Upper lobe of left lung (tissue), 6 donors: ENCODE data around the gene HNRNPC. TPM values are rescaled to one million over a fixed set of nuclear protein-coding genes. Genes with fewer than 3 reads are reported as not detected.

Source experiments
- ATAC-seq, 2 donors: fragments of 200-7000 bp; cut with Tn5 transposase; one replicate each; pipeline ENCODE4 v1.9.1; 2022; ENCODE audit warnings: mild to moderate bottlenecking in 2 of 2, moderate library complexity in 2 of 2; ENCODE audit not compliant: low FRiP score in 2 of 2
- DNase-seq, 2 donors: peaks; one replicate each; pipeline ENCODE4 v3.0.0-alpha.2; 2019 to 2020
- H3K27ac ChIP-seq, 4 donors: fragments of 200-600 bp; sonication (generic); one replicate each; pipeline ENCODE4 v1.5.1; 2016 to 2019
- H3K27me3 ChIP-seq, 4 donors: fragments of 200-600 bp; sonication (generic); one replicate each; pipeline ENCODE4 v1.5.1; 2017 to 2019
- H3K36me3 ChIP-seq, 4 donors: fragments of 200-600 bp; sonication (generic); one replicate each; pipeline ENCODE4 v1.5.1; 2016 to 2019
- H3K4me1 ChIP-seq, 4 donors: fragments of 200-600 bp; sonication (generic); one replicate each; pipeline ENCODE4 v1.5.1; 2018 to 2019
- H3K4me3 ChIP-seq, 4 donors: fragments of 200-600 bp; sonication (generic); one replicate each; pipeline ENCODE4 v1.5.1; 2017 to 2019; ENCODE audit warnings: mild to moderate bottlenecking in 2 of 4, moderate library complexity in 1 of 4
- H3K9me3 ChIP-seq, 4 donors: fragments of 200-600 bp; sonication (generic); one replicate each; pipeline ENCODE4 v1.5.1; 2018 to 2019
- CTCF ChIP-seq, 6 experiments: fragments of 450-650 bp in 4 of 6; fragments of 200-600 bp in 2 of 6; sonication (generic) in 2 of 6; IDR thresholded peaks; one replicate each; pipeline ENCODE4 v1.5.1; 2016 to 2019; ENCODE audit warnings: antibody characterized with exemption in 6 of 6
- EP300 ChIP-seq, 4 donors: sonication (generic); formaldehyde crosslinking; IDR thresholded peaks; one replicate each; pipeline ENCODE4 v1.5.1; 2017; ENCODE audit warnings: antibody characterized with exemption in 4 of 4, control low read depth in 2 of 4
- POLR2A ChIP-seq, 4 donors: fragments of 450-650 bp; IDR thresholded peaks; one replicate each; pipeline ENCODE4 v1.5.1; 2016 to 2017; ENCODE audit warnings: antibody characterized with exemption in 4 of 4, mild to moderate bottlenecking in 2 of 4
- POLR2AphosphoS5 ChIP-seq, 2 donors: sonication (generic); formaldehyde crosslinking; IDR thresholded peaks; one replicate each; pipeline ENCODE4 v1.5.1; 2017; ENCODE audit warnings: antibody characterized with exemption in 2 of 2
- WGBS, 2 donors: methylation state at CpG; one replicate each; pipeline ENCODE4 v1.1.5; 2017 to 2018; 5-methylcytosine and 5-hydroxymethylcytosine counted together
- total RNA-seq, 6 donors: library from RNA; depleted of rRNA in 4 of 6; stranded (reverse); fragments of >200 nt in 4 of 6; gene quantifications; one replicate each; pipeline versions ENCODE4 v1.1.0 to v1.2.1, GENCODE V29; 2016 to 2021
- donor health status: DM: no; HTN: no; CAD: no; lungs with moderate emphysema.
- donor health status: DM: no; HTN: yes; CAD: no; lungs with severe emphysema.

The HNRNPC gene
- total RNA-seq, 6 donors from 2014 or later: 119 to 390 (median 293) TPM

- H3K27me3 ChIP-seq: no peaks in the 10 kb centered on the region
- peaks cover 14 to 48% (median 27%) of the 10 kb centered on the region in 4 donors for H3K36me3 ChIP-seq
- WGBS, 2 donors: 75 to 80% methylated on average over 4 of the region's 4 CpGs
- H3K27ac ChIP-seq: no peak overlapping the region
- ATAC-seq: no peak
- H3K4me3 ChIP-seq: no peak overlapping the region
- TF ChIP-seq EP300 (IDR thresholded peaks at IDR 0.05) (no peak), POLR2AphosphoS5 (IDR thresholded peaks at IDR 0.05) (no peak), POLR2A (IDR thresholded peaks at IDR 0.05) (no peak), CTCF (IDR thresholded peaks at IDR 0.05) (no peak)
- H3K9me3 ChIP-seq: no peaks in the 10 kb centered on the region
- peaks cover 0 to 30% (median 9%) of the 10 kb centered on the region in 4 donors for H3K4me1 ChIP-seq
- DNase-seq: peak in 1 of 2 donors; percentile 67
Measured at GRCh38 chr14:21205026-21205677, 64.1 kb downstream of the HNRNPC start.

GRCh38 chr14:21204167-21205025 lies 64.8 kb downstream of the HNRNPC start:
- WGBS, 2 donors: 77 to 83% methylated on average over 8 of the region's 8 CpGs
- TF ChIP-seq POLR2A (IDR thresholded peaks at IDR 0.05) (no peak), CTCF (IDR thresholded peaks at IDR 0.05) (no peak), EP300 (IDR thresholded peaks at IDR 0.05) (no peak)
- peak; percentile 15 to 60 for ATAC-seq
- peaks cover 0 to 30% (median 9%) of the 10 kb centered on the region in 4 donors for H3K4me1 ChIP-seq
- no peak for DNase-seq
- peaks cover 7 to 40% (median 20%) of the 10 kb centered on the region in 4 donors for H3K36me3 ChIP-seq
- no peak overlapping the region for H3K27ac ChIP-seq
- H3K4me3 ChIP-seq: no peak overlapping the region
- no peaks in the 10 kb centered on the region for H3K27me3 ChIP-seq
- H3K9me3 ChIP-seq: no peaks in the 10 kb centered on the region

- no peak overlapping the region for H3K27ac ChIP-seq
- no peaks in the 10 kb centered on the region for H3K9me3 ChIP-seq
- ATAC-seq (no peak), DNase-seq (no peak)
- H3K4me1 ChIP-seq: peaks cover 0 to 30% (median 9%) of the 10 kb centered on the region in 4 donors
- WGBS, 2 donors: 81% methylated on average over 8 of the region's 8 CpGs
- H3K27me3 ChIP-seq: no peaks in the 10 kb centered on the region
- peaks cover 0 to 32% (median 13%) of the 10 kb centered on the region in 4 donors for H3K36me3 ChIP-seq
- H3K4me3 ChIP-seq: no peak overlapping the region
- TF ChIP-seq POLR2A (IDR thresholded peaks at IDR 0.05) (no peak), CTCF (IDR thresholded peaks at IDR 0.05) (no peak), POLR2AphosphoS5 (IDR thresholded peaks at IDR 0.05) (no peak)
Measured at GRCh38 chr14:21203470-21204166, 65.6 kb downstream of the HNRNPC start.

- Histone ChIP-seq H3K4me1 (peaks cover 0 to 27% (median 9%) of the 10 kb centered on the region in 4 donors), H3K9me3 (no peaks in the 10 kb centered on the region), H3K36me3 (peaks cover 0 to 24% (median 5%) of the 10 kb centered on the region in 4 donors), H3K27me3 (no peaks in the 10 kb centered on the region), H3K27ac (no peak overlapping the region), H3K4me3 (no peak overlapping the region)
- TF ChIP-seq POLR2AphosphoS5 (IDR thresholded peaks at IDR 0.05) (no peak), POLR2A (IDR thresholded peaks at IDR 0.05) (no peak), CTCF (IDR thresholded peaks at IDR 0.05) (no peak), EP300 (IDR thresholded peaks at IDR 0.05) (no peak)
- ATAC-seq (no peak), DNase-seq (no peak)
- WGBS, 2 donors: 79 to 80% methylated on average over 4 of the region's 4 CpGs
Measured at GRCh38 chr14:21202463-21203358, 66.5 kb downstream of the HNRNPC start.
